ENCODE data around the gene UTS2R. TPM values are rescaled to one million over a fixed set of nuclear protein-coding genes. Genes with fewer than 3 reads are reported as not detected.
A peak's percentile ranks its signal among the peaks of the same experiment; 100 is the strongest.

UTS2R gene
- polyA plus RNA-seq, 1 donor from 2014 or later = not detected

DNA sequence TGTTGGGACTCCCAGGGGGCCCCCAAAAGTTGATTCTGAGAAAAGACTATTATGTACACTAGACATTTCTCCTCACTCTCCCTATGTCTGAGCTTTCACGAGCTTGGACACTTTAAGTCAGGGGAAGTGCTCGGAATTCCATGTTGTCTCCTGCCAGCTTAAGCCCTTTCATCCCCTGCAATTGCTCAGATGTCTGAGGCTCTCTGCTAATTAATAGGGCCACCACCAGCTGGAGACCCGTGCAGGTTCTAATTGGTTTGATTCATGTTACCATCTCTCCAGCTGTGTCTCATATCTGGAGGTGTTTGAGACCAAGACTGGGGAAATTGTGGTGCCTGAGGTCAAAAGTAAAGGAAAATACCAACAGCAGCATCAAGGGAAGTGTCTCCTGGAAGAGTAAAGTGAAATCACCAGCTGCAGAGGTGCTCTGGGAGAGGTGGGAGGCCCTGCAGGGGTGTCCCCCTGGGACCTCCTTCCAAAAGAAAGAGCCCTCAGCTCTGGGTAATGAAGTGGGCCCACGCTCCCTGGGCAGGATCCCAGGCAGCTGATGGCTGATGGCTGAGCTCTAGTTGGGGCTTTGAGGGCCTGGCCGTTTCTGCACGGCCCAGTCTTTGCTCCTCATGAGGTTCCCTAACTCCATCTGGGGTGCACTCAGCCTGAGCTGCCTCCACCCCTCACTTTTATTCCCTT lies 5.8 kb upstream of the UTS2R start:
- Histone ChIP-seq H3K79me2 (replicated peaks; ENCODE audit: insufficient read depth, low read length) (no peaks in the 10 kb centered on the region), H3K27me3 (ENCODE audit: insufficient read depth, low read depth, low read length) (peaks cover 5% of the 10 kb centered on the region), H3K27ac (ENCODE audit: low read length) (peak overlapping the region; percentile 54), H3K9ac (ENCODE audit: low read length) (no peak overlapping the region), H3K4me2 (ENCODE audit: low read length) (no peak overlapping the region), H3F3A (ENCODE audit: insufficient read depth, low read length, poor library complexity, severe bottlenecking) (no peaks in the 10 kb centered on the region), H3K9me2 (ENCODE audit: insufficient read depth, low read length) (no peaks in the 10 kb centered on the region), H3K9me3 (ENCODE audit: low read length) (no peaks in the 10 kb centered on the region), H2AFZ (ENCODE audit: low read depth, low read length) (no peak overlapping the region), H4K20me1 (ENCODE audit: insufficient read depth) (no peaks in the 10 kb centered on the region), H3K36me3 (ENCODE audit: insufficient read depth, low read length) (no peaks in the 10 kb centered on the region), H3K4me3 (ENCODE audit: low read length) (no peak overlapping the region)
- no peak for TF ChIP-seq CTCF (IDR thresholded peaks at IDR 0.05; ENCODE audit: poor library complexity, severe bottlenecking)
- no peak for TF ChIP-seq EP300 (conservative IDR thresholded peaks at IDR 0.05; ENCODE audit: poor library complexity, severe bottlenecking)
- no peak for TF ChIP-seq EZH2 (IDR thresholded peaks at IDR 0.05; ENCODE audit: borderline replicate concordance, insufficient read depth, low read length, poor library complexity, severe bottlenecking)
- no peak for TF ChIP-seq SMC3 (conservative IDR thresholded peaks at IDR 0.05; ENCODE audit: poor library complexity)
- no peak for TF ChIP-seq RAD21 (conservative IDR thresholded peaks at IDR 0.05)
- TF ChIP-seq POLR2AphosphoS5 (IDR thresholded peaks at IDR 0.05) = no peak
- no peak for TF ChIP-seq TAF1 (IDR thresholded peaks at IDR 0.05; ENCODE audit: low read depth)

DNA sequence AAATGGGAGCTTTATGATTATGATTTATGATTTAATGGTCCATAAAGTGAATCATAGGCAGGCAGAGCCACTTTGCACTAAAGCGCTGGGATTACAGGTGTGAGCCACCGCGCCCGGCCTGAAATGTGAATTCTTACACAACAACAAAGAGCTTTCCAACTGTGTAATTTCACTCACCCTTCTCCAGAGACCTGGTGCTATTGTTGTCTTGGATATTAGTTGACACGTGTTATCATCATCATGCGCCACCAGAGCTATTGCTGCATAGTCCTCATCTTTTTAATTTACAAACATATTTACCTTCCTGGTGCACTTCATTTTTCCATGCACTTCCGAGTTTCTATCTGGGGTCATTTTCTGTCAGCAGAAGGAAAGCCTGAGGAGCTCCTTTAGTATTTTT lies 4.8 kb upstream of the UTS2R start:
- H3K36me3 ChIP-seq (ENCODE audit: insufficient read depth, low read length) = no peaks in the 10 kb centered on the region
- no peak overlapping the region for H2AFZ ChIP-seq (ENCODE audit: low read depth, low read length)
- no peaks in the 10 kb centered on the region for H3K9me2 ChIP-seq (ENCODE audit: insufficient read depth, low read length)
- peak overlapping the region; percentile 25 for H3K9ac ChIP-seq (ENCODE audit: low read length)
- H4K20me1 ChIP-seq (ENCODE audit: insufficient read depth) = no peaks in the 10 kb centered on the region
- no peaks in the 10 kb centered on the region for H3K79me2 ChIP-seq (replicated peaks; ENCODE audit: insufficient read depth, low read length)
- TF ChIP-seq MXI1 (conservative IDR thresholded peaks at IDR 0.05; ENCODE audit: poor library complexity, severe bottlenecking) = peak; percentile 25
- peak; percentile 72 for TF ChIP-seq EP300 (conservative IDR thresholded peaks at IDR 0.05; ENCODE audit: poor library complexity, severe bottlenecking)
- TF ChIP-seq EZH2 (IDR thresholded peaks at IDR 0.05; ENCODE audit: borderline replicate concordance, insufficient read depth, low read length, poor library complexity, severe bottlenecking) = no peak
- peak; percentile 69 for TF ChIP-seq REST (IDR thresholded peaks at IDR 0.05; ENCODE audit: borderline replicate concordance)
- TF ChIP-seq POLR2AphosphoS5 (IDR thresholded peaks at IDR 0.05) = peak; percentile 88
- TF ChIP-seq RAD21 (conservative IDR thresholded peaks at IDR 0.05) = no peak
- no peak overlapping the region for H3K4me2 ChIP-seq (ENCODE audit: low read length)
- no peaks in the 10 kb centered on the region for H3F3A ChIP-seq (ENCODE audit: insufficient read depth, low read length, poor library complexity, severe bottlenecking)
- H3K27ac ChIP-seq (ENCODE audit: low read length) = peak overlapping the region; percentile 54
- peaks cover 13% of the 10 kb centered on the region for H3K27me3 ChIP-seq (ENCODE audit: insufficient read depth, low read depth, low read length)
- H3K9me3 ChIP-seq (ENCODE audit: low read length) = no peaks in the 10 kb centered on the region
- H3K4me3 ChIP-seq (ENCODE audit: low read length) = peak overlapping the region; percentile 9
